MCF 10A (cell line): ENCODE data around the gene FRA10AC1. TPM values are rescaled to one million over a fixed set of nuclear protein-coding genes. Genes with fewer than 3 reads are reported as not detected.
"Not testable (repeated sequence)": the region's sequence is repeated elsewhere in the genome, so short reads cannot be mapped to it uniquely, and the experiment has no call there.

Source experiments
- BruUV-seq: library from RNA; stranded (reverse); fragments of 400-500 nt; replicated peaks from 2 replicates; lab custom pipeline; 2021; lab: Mats Ljungman, UMichigan
- CTCF ChIA-PET: fragments of 300-600 bp; sonication (Branson Sonifier 250); formaldehyde crosslinking; extraction: SDS; loops from one replicate; lab custom pipeline; 2021; ENCODE audit warnings: antibody characterized with exemption, inconsistent platforms; lab: Yijun Ruan, JAX
- POLR2A ChIA-PET: fragments of 300-600, 350-650 bp; sonication (Branson Sonifier 250); formaldehyde crosslinking; extraction: SDS; loops from one replicate; lab custom pipeline; 2020; ENCODE audit warnings: antibody characterized with exemption, inconsistent platforms; lab: Yijun Ruan, JAX
- DNase-seq: peaks from one replicate; pipeline ENCODE4 v3.0.0-alpha.2; 2018; ENCODE audit not compliant: unreplicated experiment
- H3K27ac Mint-ChIP-seq: one replicate; pipeline ENCODE4 v1.8.0; 2022; ENCODE audit warnings: mild to moderate bottlenecking, low read depth, mixed read lengths; ENCODE audit not compliant: unreplicated experiment
- H3K27me3 Mint-ChIP-seq: one replicate; pipeline ENCODE4 v1.8.0; 2022; ENCODE audit warnings: mixed read lengths; ENCODE audit not compliant: insufficient read depth, unreplicated experiment
- H3K36me3 Mint-ChIP-seq: one replicate; pipeline ENCODE4 v1.8.0; 2022; ENCODE audit warnings: mild to moderate bottlenecking, moderate library complexity, mixed read lengths; ENCODE audit not compliant: insufficient read depth, unreplicated experiment
- H3K4me1 Mint-ChIP-seq: one replicate; pipeline ENCODE4 v1.8.0; 2022; ENCODE audit warnings: mixed read lengths; ENCODE audit not compliant: insufficient read depth, unreplicated experiment
- H3K4me3 Mint-ChIP-seq: one replicate; pipeline ENCODE4 v1.8.0; 2022; ENCODE audit warnings: mild to moderate bottlenecking, moderate library complexity, mixed read lengths; ENCODE audit not compliant: unreplicated experiment
- H3K9me3 Mint-ChIP-seq: one replicate; pipeline ENCODE4 v1.8.0; 2022; ENCODE audit warnings: mixed read lengths; ENCODE audit not compliant: unreplicated experiment
- intact Hi-C: fragments of 100-400 bp; cut with micrococcal nuclease; formaldehyde crosslinking; loops from 2 replicates; pipeline ENCODE4 v1.14.1; 2022
- total RNA-seq: library from RNA; stranded (reverse); gene quantifications from 2 replicates; pipeline ENCODE4 v1.2.3, GENCODE V29; 2022
- TF ChIP-seq, protein P1 (sequence below): fragments of 200-600 bp; IDR thresholded peaks from one replicate; pipeline ENCODE4 v1.8.0; 2022; ENCODE audit warnings: antibody characterized with exemption, mild to moderate bottlenecking; ENCODE audit not compliant: unreplicated experiment

FRA10AC1 gene
- total RNA-seq, 1 experiment from 2014 or later = 25.1 TPM

DNA sequence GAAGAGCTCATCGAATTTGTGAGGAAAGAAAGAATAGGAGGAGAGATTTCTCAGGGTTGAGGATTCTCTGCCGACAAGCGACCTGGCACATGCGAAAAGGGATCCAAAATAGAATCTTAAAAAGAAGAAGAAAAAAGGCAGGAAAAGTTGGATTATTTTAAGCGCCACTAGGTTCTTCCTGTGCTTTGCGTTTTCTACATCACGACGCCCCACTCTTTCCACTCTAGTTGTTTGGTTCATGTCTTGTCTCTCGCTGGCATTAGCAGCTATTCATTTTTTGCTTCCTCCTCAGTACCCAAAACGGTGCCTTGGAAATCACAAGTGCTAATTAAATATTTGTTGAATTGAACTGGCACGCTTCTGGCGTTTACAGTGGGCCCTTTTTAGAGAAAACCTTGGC, 674 bp upstream of the FRA10AC1 start:
- peaks cover 15% of the 10 kb centered on the region for H3K36me3 Mint-ChIP-seq
- DNase-seq = no peak
- intact Hi-C loops = loop anchor here (5.0 kb wide), 1 partner anchor 44 kb away; no protein-coding TSS in a partner anchor
- TSS peak; percentile 70 for BruUV-seq
- H3K4me3 Mint-ChIP-seq = no peak overlapping the region
- no peaks in the 10 kb centered on the region for H3K27me3 Mint-ChIP-seq
- CTCF ChIA-PET = interaction anchor here (0.6 to 5.0 kb wide), 17 partner anchors 23 to 1213 kb away, joined by 3 to 83 read pairs (median 4); no protein-coding TSS in a partner anchor
- H3K4me1 Mint-ChIP-seq = peaks cover 6% of the 10 kb centered on the region
- no peak overlapping the region for H3K27ac Mint-ChIP-seq
- H3K9me3 Mint-ChIP-seq = no peaks in the 10 kb centered on the region
- TF ChIP-seq, protein P1, sequence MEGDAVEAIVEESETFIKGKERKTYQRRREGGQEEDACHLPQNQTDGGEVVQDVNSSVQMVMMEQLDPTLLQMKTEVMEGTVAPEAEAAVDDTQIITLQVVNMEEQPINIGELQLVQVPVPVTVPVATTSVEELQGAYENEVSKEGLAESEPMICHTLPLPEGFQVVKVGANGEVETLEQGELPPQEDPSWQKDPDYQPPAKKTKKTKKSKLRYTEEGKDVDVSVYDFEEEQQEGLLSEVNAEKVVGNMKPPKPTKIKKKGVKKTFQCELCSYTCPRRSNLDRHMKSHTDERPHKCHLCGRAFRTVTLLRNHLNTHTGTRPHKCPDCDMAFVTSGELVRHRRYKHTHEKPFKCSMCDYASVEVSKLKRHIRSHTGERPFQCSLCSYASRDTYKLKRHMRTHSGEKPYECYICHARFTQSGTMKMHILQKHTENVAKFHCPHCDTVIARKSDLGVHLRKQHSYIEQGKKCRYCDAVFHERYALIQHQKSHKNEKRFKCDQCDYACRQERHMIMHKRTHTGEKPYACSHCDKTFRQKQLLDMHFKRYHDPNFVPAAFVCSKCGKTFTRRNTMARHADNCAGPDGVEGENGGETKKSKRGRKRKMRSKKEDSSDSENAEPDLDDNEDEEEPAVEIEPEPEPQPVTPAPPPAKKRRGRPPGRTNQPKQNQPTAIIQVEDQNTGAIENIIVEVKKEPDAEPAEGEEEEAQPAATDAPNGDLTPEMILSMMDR = no peak
- POLR2A ChIA-PET = interaction anchor here (0.7 to 2.8 kb wide), 25 partner anchors 9 to 659 kb away, joined by 3 to 44 read pairs (median 4); partner anchors contain the start of genes NOC3L and SLC35G1

DNA sequence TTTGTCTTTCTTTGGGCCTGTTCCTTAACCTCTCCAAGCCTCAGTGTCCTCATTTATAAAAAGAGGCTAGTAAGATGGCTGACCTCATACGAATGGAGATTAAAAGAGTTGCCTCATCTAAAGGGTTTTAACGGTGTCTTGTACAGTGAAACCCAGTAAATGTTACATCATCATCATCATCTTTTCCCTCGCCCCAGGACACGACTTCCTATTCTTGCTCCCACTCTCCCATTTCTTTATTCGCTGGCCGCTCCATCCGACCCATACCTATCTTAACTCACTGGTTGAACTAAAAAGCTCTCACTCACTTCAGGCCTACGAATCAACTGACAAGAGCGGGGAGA, 554 bp downstream of the FRA10AC1 start:
- Mint-ChIP-seq H3K27me3 (no peaks in the 10 kb centered on the region), H3K4me3 (no peak overlapping the region), H3K4me1 (peaks cover 12% of the 10 kb centered on the region), H3K36me3 (peaks cover 23% of the 10 kb centered on the region), H3K27ac (no peak overlapping the region), H3K9me3 (no peaks in the 10 kb centered on the region)
- CTCF ChIA-PET = interaction anchor here (0.6 to 5.0 kb wide), 21 partner anchors 11 to 1993 kb away, joined by 3 to 83 read pairs (median 5); no protein-coding TSS in a partner anchor
- DNase-seq = peak; percentile 51
- intact Hi-C loops = loop anchor here (1.0 to 5.0 kb wide), 4 partner anchors 45 to 618 kb away; no protein-coding TSS in a partner anchor
- TF ChIP-seq, protein P1 = no peak
- POLR2A ChIA-PET = interaction anchor here (0.6 to 2.8 kb wide), 17 partner anchors 8 to 702 kb away, joined by 3 to 44 read pairs (median 5); partner anchors contain the start of genes CEP55 and NOC3L
- TSS peak; percentile 80 for BruUV-seq

DNA sequence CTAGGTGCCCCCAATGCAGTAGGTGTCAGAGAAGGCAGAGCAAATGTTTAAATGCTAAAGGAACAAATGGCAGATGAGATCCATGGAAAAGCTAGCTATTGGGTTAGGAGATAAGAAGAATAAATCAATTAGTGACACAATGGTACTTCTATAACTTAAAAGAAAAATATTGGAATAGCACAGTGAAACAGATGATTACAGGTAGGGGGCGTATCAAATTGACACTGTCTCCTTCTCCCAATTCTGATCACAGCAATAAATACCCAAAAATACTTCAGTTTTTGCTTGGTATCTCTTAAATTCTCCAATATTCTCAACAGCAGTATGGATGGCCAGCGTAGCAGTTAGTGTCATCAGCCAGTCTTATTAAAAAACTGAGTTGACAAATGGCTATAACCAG, 5.2 kb downstream of the FRA10AC1 start:
- TF ChIP-seq, protein P1 = peak; percentile 17
- intact Hi-C loops = no loop called here
- Mint-ChIP-seq H3K4me3 (no peak overlapping the region), H3K27ac (no peak overlapping the region), H3K36me3 (peaks cover 61% of the 10 kb centered on the region), H3K4me1 (peaks cover 6% of the 10 kb centered on the region), H3K9me3 (no peaks in the 10 kb centered on the region), H3K27me3 (no peaks in the 10 kb centered on the region)
- ChIA-PET POLR2A (no interaction called here), CTCF (interaction anchor here (0.6 to 1.4 kb wide), 5 partner anchors 11 to 184 kb away, joined by 3 to 6 read pairs (median 3); no protein-coding TSS in a partner anchor)
- no peak for DNase-seq
- no TSS peak for BruUV-seq

DNA sequence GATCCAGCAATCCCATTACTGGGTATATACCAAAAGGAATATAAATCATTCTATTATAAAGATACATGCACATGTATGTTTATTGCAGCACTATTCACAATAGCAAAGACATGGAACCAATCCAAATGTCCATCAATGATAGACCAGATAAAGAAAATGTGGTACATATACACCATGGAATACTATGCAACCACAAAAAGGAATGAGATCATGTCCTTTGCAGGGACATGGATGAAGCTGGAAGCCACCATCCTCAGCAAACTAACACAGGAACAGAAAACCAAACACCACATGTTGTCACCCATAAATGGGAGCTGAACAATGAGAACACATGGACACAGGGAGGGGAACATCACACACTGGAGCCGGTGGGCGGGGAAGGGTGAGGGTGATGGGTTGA, 5.8 kb downstream of the FRA10AC1 start:
- POLR2A ChIA-PET, BruUV-seq, H3K9me3 Mint-ChIP-seq, H3K27me3 Mint-ChIP-seq, H3K4me3 Mint-ChIP-seq, H3K27ac Mint-ChIP-seq, H3K4me1 Mint-ChIP-seq, DNase-seq, intact Hi-C loops: not testable (repeated sequence)
- CTCF ChIA-PET = interaction anchor here (0.6 to 1.1 kb wide), 3 partner anchors 34 to 125 kb away, joined by 3 read pairs; no protein-coding TSS in a partner anchor
- H3K36me3 Mint-ChIP-seq = peaks cover 68% of the 10 kb centered on the region
